B cell (primary cell): Measurements from ENCODE around the gene ARSI. TPM values are rescaled to one million over a fixed set of nuclear protein-coding genes. Genes with fewer than 3 reads are reported as not detected.

Experiments
- ATAC-seq: fragments of 200-7000 bp; cut with Tn5 transposase; one replicate; pipeline ENCODE4 v1.10.0; 2021; ENCODE audit warnings: low read depth, mild to moderate bottlenecking, moderate number of reproducible peaks, moderate library complexity
- CTCF ChIA-PET: fragments of 350-600 bp; sonication (Branson Sonifier 250); formaldehyde crosslinking; loops from one replicate; lab custom pipeline; 2021; ENCODE audit warnings: antibody characterized with exemption, inconsistent platforms; lab: Charles Lee
- POLR2A ChIA-PET: fragments of 350-600 bp; sonication (Branson Sonifier 250); formaldehyde crosslinking; loops from one replicate; lab custom pipeline; 2021; ENCODE audit warnings: antibody characterized with exemption; lab: Charles Lee
- DNase-seq: peaks from one replicate; pipeline ENCODE4 v3.0.0; 2013
- H2AFZ ChIP-seq: 2 replicates; pipeline ENCODE4 v1.6.1; 2012; ENCODE audit warnings: mild to moderate bottlenecking, low read depth, low read length; ENCODE audit not compliant: insufficient read depth, poor library complexity, severe bottlenecking
- H3K27ac ChIP-seq, 2 donors: 1 replicate in 1 of 2; 2 replicates in 1 of 2; pipeline ENCODE4 v1.5.1; 2012 to 2013; ENCODE audit warnings: low read length in 2 of 2, mild to moderate bottlenecking in 2 of 2, moderate library complexity in 1 of 2
- H3K27me3 ChIP-seq, 4 experiments: fragments of 200-600 bp in 1 of 4; sonication (generic) in 1 of 4; replicated peaks in 1 of 4; 1 replicate in 2 of 4; 2 replicates in 2 of 4; pipeline versions ENCODE4 v1.6.1 to v1.7.0; 2013 to 2016; ENCODE audit warnings: low read length in 3 of 4, mild to moderate bottlenecking in 2 of 4, mixed read lengths in 1 of 4, moderate library complexity in 1 of 4; ENCODE audit not compliant: insufficient read depth in 4 of 4, control insufficient read depth in 3 of 4; ENCODE audit errors: control extremely low read depth in 1 of 4
- H3K36me3 ChIP-seq, 2 experiments: replicated peaks in 1 of 2; 1 replicate in 1 of 2; 2 replicates in 1 of 2; pipeline versions ENCODE4 v1.6.1 to v1.7.1; 2013; ENCODE audit warnings: low read length in 1 of 2; ENCODE audit not compliant: insufficient read depth in 2 of 2, control insufficient read depth in 1 of 2; ENCODE audit errors: control extremely low read depth in 1 of 2, extremely low read depth in 1 of 2
- H3K4me1 ChIP-seq, 2 donors: fragments of 200-600 bp in 1 of 2; sonication (generic) in 1 of 2; 1 replicate in 1 of 2; 2 replicates in 1 of 2; pipeline versions ENCODE4 v1.5.1 to v1.6.1; 2013 to 2017; ENCODE audit warnings: low read length in 2 of 2; ENCODE audit not compliant: control insufficient read depth in 2 of 2, insufficient read depth in 2 of 2
- H3K4me2 ChIP-seq: replicated peaks from 2 replicates; pipeline ENCODE3; 2012; ENCODE audit warnings: mild to moderate bottlenecking, low read depth, low read length; ENCODE audit not compliant: poor library complexity, severe bottlenecking
- H3K4me3 ChIP-seq, 5 experiments: fragments of 200-600 bp in 1 of 5; sonication (generic) in 1 of 5; 1 replicate in 3 of 5; 2 replicates in 2 of 5; pipeline versions ENCODE4 v1.5.1 to v1.7.0; 2011 to 2016; ENCODE audit warnings: low read length in 4 of 5, mild to moderate bottlenecking in 4 of 5, low read depth in 2 of 5, control low read depth in 1 of 5, moderate library complexity in 1 of 5; ENCODE audit not compliant: insufficient read depth in 1 of 5; ENCODE audit errors: control extremely low read depth in 1 of 5, extremely low read depth in 1 of 5
- H3K79me2 ChIP-seq: fragments of 200-600 bp; sonication (generic); one replicate; pipeline ENCODE4 v1.6.0; 2016; ENCODE audit warnings: low read length; ENCODE audit not compliant: control insufficient read depth, insufficient read depth
- H3K9ac ChIP-seq: fragments of 200-600 bp; sonication (generic); 2 replicates; pipeline ENCODE4 v1.6.1; 2017; ENCODE audit warnings: mild to moderate bottlenecking, low read length, moderate library complexity
- H3K9me3 ChIP-seq, 3 donors: one replicate each; pipeline versions ENCODE4 v1.6.1 to v1.7.1; 2013; ENCODE audit warnings: low read length in 2 of 3; ENCODE audit not compliant: control insufficient read depth in 2 of 3, insufficient read depth in 1 of 3; ENCODE audit errors: control extremely low read depth in 1 of 3
- H4K20me1 ChIP-seq: 2 replicates; pipeline ENCODE4 v1.6.0; 2012; ENCODE audit warnings: mild to moderate bottlenecking, low read length; ENCODE audit not compliant: insufficient read depth, control insufficient read depth, poor library complexity, severe bottlenecking
- H3K27ac Mint-ChIP-seq: one replicate; pipeline ENCODE4 v1.8.0; 2021; ENCODE audit warnings: mixed read lengths
- H3K27me3 Mint-ChIP-seq: one replicate; pipeline ENCODE4 v1.8.0; 2021; ENCODE audit warnings: mixed read lengths
- H3K4me1 Mint-ChIP-seq: one replicate; pipeline ENCODE4 v1.8.0; 2021; ENCODE audit warnings: mixed read lengths
- H3K4me3 Mint-ChIP-seq: one replicate; pipeline ENCODE4 v1.8.0; 2021; ENCODE audit warnings: mixed read lengths
- H3K9me3 Mint-ChIP-seq: one replicate; pipeline ENCODE4 v1.8.0; 2022; ENCODE audit warnings: mixed read lengths; ENCODE audit not compliant: insufficient read depth
- EZH2 ChIP-seq: IDR thresholded peaks from 2 replicates; pipeline ENCODE4 v1.6.1; 2012; ENCODE audit warnings: borderline replicate concordance, low read depth, mild to moderate bottlenecking, moderate library complexity, low read length; ENCODE audit not compliant: insufficient read depth, poor library complexity, severe bottlenecking
- WGBS: methylation state at CpG from one replicate; pipeline ENCODE4 v1.1.5; 2013; ENCODE audit warnings: missing lambda C conversion rate; ENCODE audit not compliant: insufficient coverage; 5-methylcytosine and 5-hydroxymethylcytosine counted together
- intact Hi-C: fragments of 100-400 bp; cut with micrococcal nuclease; formaldehyde crosslinking; loops from one replicate; pipeline ENCODE4 v1.10.0; 2022
- polyA plus RNA-seq: library from polyadenylated mRNA; depleted of rRNA; stranded (reverse); fragments of >200 nt; gene quantifications from 2 replicates; pipeline ENCODE4 v1.2.3, GENCODE V29; 2012
- total RNA-seq, 2 donors: library from RNA; stranded (reverse); fragments of 120-200 nt in 1 of 2; gene quantifications; 1 replicate in 1 of 2; 2 replicates in 1 of 2; pipeline versions ENCODE4 v1.2.3 to v1.2.4, GENCODE V29; 2013 to 2022
- TF ChIP-seq, protein P1 (sequence below): fragments of 200-600 bp; IDR thresholded peaks from one replicate; pipeline ENCODE4 v1.8.0; 2022; ENCODE audit warnings: antibody characterized with exemption, mild to moderate bottlenecking

ARSI gene
- total and polyA plus RNA-seq, 2 donors (not counting 1 experiment from before 2014, with no cell fraction given), result not detected

DNA sequence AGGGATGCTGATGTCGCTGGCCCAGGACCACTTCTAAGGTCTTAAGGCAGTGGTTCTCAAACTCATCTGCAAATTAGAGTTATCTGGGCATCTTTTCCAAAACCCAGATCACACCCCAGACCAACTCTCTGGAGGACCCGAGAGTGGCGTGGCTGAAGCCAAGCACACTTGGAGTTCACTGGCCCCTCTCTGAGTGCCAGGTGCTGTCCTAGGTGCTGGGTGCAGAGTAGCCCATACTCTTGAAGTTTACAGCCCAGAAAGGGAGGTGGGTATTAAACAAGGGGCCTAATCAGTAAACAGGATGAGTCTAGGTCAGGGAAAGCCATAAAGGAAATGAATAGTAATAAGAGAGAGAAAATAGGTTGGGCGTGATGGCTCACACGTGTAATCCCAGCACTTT lies 30.8 kb downstream of the ARSI start:
- H4K20me1 ChIP-seq, result no peaks in the 10 kb centered on the region
- ChIA-PET POLR2A (no interaction called here), CTCF (no interaction called here)
- no peak overlapping the region for H3K4me3 ChIP-seq
- ATAC-seq, result no peak
- TF ChIP-seq, protein P1, sequence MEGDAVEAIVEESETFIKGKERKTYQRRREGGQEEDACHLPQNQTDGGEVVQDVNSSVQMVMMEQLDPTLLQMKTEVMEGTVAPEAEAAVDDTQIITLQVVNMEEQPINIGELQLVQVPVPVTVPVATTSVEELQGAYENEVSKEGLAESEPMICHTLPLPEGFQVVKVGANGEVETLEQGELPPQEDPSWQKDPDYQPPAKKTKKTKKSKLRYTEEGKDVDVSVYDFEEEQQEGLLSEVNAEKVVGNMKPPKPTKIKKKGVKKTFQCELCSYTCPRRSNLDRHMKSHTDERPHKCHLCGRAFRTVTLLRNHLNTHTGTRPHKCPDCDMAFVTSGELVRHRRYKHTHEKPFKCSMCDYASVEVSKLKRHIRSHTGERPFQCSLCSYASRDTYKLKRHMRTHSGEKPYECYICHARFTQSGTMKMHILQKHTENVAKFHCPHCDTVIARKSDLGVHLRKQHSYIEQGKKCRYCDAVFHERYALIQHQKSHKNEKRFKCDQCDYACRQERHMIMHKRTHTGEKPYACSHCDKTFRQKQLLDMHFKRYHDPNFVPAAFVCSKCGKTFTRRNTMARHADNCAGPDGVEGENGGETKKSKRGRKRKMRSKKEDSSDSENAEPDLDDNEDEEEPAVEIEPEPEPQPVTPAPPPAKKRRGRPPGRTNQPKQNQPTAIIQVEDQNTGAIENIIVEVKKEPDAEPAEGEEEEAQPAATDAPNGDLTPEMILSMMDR, result no peak
- no peak for TF ChIP-seq EZH2
- intact Hi-C loops, result loop anchor here (2.0 kb wide), 1 partner anchor 165 kb away; no protein-coding TSS in a partner anchor
- H3K27ac ChIP-seq, result no peak overlapping the region
- no peak overlapping the region for H3K4me3 Mint-ChIP-seq
- H2AFZ ChIP-seq, result no peak overlapping the region
- peaks cover 12% of the 10 kb centered on the region for H3K27me3 Mint-ChIP-seq
- no peaks in the 10 kb centered on the region for H3K9me3 Mint-ChIP-seq
- WGBS, result 94% methylated on average over 4 of the region's 5 CpGs
- H3K4me2 ChIP-seq, result no peak overlapping the region
- H3K9ac ChIP-seq, result no peak overlapping the region
- no peak overlapping the region for H3K27ac Mint-ChIP-seq
- no peaks in the 10 kb centered on the region for H3K79me2 ChIP-seq
- no peak for DNase-seq
- H3K4me1 Mint-ChIP-seq, result no peaks in the 10 kb centered on the region
- no peaks in the 10 kb centered on the region for H3K9me3 ChIP-seq
- no peaks in the 10 kb centered on the region for H3K4me1 ChIP-seq
- no peaks in the 10 kb centered on the region for H3K36me3 ChIP-seq
- H3K27me3 ChIP-seq, result no peaks in the 10 kb centered on the region

GRCh38 chr5:150271296-150271692 lies 31.4 kb downstream of the ARSI start:
- Histone ChIP-seq H3K4me2 (no peak overlapping the region), H3K9me3 (no peaks in the 10 kb centered on the region), H2AFZ (no peak overlapping the region), H3K79me2 (no peaks in the 10 kb centered on the region), H4K20me1 (no peaks in the 10 kb centered on the region), H3K36me3 (no peaks in the 10 kb centered on the region), H3K27me3 (no peaks in the 10 kb centered on the region), H3K4me1 (no peaks in the 10 kb centered on the region), H3K4me3 (no peak overlapping the region), H3K27ac (no peak overlapping the region), H3K9ac (no peak overlapping the region)
- 91% methylated on average over 8 of the region's 8 CpGs for WGBS
- H3K4me3 Mint-ChIP-seq, result no peak overlapping the region
- ATAC-seq (no peak), DNase-seq (no peak)
- no peaks in the 10 kb centered on the region for H3K9me3 Mint-ChIP-seq
- intact Hi-C loops, result no loop called here
- H3K27ac Mint-ChIP-seq, result no peak overlapping the region
- peaks cover 8% of the 10 kb centered on the region for H3K27me3 Mint-ChIP-seq
- TF ChIP-seq, protein P1, result no peak
- TF ChIP-seq EZH2, result no peak
- ChIA-PET POLR2A (no interaction called here), CTCF (no interaction called here)
- H3K4me1 Mint-ChIP-seq, result no peaks in the 10 kb centered on the region
